H1 (cell line): Measurements from ENCODE around the gene OR6V1. TPM values are rescaled to one million over a fixed set of nuclear protein-coding genes. Genes with fewer than 3 reads are reported as not detected.

ENCODE experiments used
- CBX8 ChIP-seq: fragments of 300-800, 300-1000 bp; sonication (generic); IDR thresholded peaks from 2 replicates; pipeline ENCODE4 v1.7.1; 2016; ENCODE audit warnings: low read depth, low read length, borderline replicate concordance
- CREB1 ChIP-seq: IDR thresholded peaks from 2 replicates; pipeline ENCODE4 v1.6.1; 2012; ENCODE audit warnings: inconsistent platforms
- EGR1 ChIP-seq: IDR thresholded peaks from 2 replicates; pipeline ENCODE4 v1.6.1; 2011; ENCODE audit warnings: low read depth, low read length, borderline replicate concordance
- SIN3A ChIP-seq, 2 experiments: IDR thresholded peaks in 1 of 2; conservative IDR thresholded peaks in 1 of 2; 2 replicates each; pipeline ENCODE4 v1.6.1; 2011 to 2012; ENCODE audit warnings: low read length in 2 of 2, improper control_type of control experiment in 1 of 2, low read depth in 1 of 2, mild to moderate bottlenecking in 1 of 2
- SP4 ChIP-seq: IDR thresholded peaks from 2 replicates; pipeline ENCODE4 v1.6.1; 2012; ENCODE audit warnings: low read length, inconsistent platforms
- polyA plus RNA-seq, 7 experiments: library from polyadenylated mRNA; depleted of rRNA in 3 of 7; stranded (reverse) in 5 of 7; unstranded in 2 of 7; fragments of >200 nt in 5 of 7; fragments of 200-250 nt in 2 of 7; gene quantifications; 1 replicate in 5 of 7; 2 replicates in 1 of 7; 4 replicates in 1 of 7; pipeline versions ENCODE4 v1.2.1 to v1.2.3, GENCODE V29; 2011 to 2013; ENCODE audit warnings: missing spikeins in 2 of 7, mixed read lengths in 2 of 7
- total RNA-seq: library from RNA; stranded (reverse); fragmentation: NEBNext Ultra II Directional; extraction: Animal tissue kit (Norgen Biotek cat#: 25700); gene quantifications from 2 replicates; pipeline ENCODE4 v1.2.1, GENCODE V29; 2021

The OR6V1 gene
- total and polyA plus RNA-seq, 2 of the 8 experiments (the other 6 are each of a cell fraction or from before 2014, with no cell fraction given) = not detected

DNA sequence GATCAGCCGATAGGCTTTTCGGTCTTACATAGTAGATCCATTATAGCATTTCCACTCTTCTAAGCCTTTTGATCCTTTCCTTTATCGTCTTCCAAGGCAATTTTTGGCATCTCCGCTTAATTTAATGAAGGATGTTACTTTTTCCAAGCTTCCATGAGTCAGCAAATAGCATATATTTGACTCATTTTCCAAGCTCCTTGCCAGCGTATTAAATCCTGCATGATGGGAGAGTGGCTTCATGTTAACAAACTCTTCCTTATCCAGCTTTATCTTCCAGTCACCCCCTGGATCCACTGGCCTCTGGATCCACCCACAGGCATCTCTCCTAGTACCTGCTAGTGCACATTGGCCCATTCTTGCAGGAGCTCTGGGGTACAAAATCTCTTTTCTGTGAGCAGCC is 38.2 kb upstream of the OR6V1 start (continued):
- no peak for TF ChIP-seq SIN3A (conservative IDR thresholded peaks at IDR 0.05 in 1 of 2, IDR thresholded peaks at IDR 0.05 in 1 of 2; ENCODE audit: low read depth in 1 of 2, low read length in 2 of 2)
- no peak for TF ChIP-seq SP4
- no peak for TF ChIP-seq CBX8
- TF ChIP-seq CREB1 = no peak
- TF ChIP-seq EGR1 = no peak
- TF ChIP-seq, all 59 proteins: peak for 0
